Measurements from ENCODE around the gene YY1AP1.

DNA sequence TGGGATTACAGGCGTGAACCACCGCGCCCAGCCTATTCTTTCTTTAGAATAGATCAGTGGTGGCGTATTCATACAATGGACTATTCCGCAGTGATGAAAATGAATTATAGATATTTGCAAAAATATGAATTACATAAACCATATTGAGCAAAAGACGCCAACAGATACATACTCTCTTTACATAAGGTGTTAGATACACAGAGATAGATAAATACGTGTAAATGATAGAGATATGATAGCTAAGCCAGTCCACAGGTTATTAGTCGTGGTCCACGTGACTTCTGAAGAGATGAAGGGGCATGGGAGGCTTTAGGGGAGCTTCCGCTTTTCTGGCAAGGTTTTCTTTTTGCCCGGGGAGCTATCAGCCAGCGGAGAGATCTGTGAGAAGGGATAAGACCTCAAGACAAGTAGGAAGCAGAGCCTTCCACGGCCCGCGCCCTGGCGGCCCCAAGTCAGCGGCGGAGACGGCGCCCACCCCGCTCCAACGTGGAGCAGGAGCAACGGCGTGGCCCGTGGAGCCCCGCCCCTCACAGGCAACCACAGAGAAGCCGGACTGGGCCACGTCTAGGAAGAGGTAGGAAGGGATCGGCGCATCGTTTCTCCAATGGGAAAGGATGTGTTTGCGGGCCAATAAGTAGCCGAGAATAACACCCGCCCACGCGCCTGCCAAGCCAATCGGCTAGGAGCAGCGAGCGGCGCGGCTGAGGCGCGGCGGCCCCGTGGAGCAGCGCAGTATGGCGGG is 78.9 kb downstream of the YY1AP1 start, which contains the start of gene MSTO1:
- TF ChIP-seq, protein P1, sequence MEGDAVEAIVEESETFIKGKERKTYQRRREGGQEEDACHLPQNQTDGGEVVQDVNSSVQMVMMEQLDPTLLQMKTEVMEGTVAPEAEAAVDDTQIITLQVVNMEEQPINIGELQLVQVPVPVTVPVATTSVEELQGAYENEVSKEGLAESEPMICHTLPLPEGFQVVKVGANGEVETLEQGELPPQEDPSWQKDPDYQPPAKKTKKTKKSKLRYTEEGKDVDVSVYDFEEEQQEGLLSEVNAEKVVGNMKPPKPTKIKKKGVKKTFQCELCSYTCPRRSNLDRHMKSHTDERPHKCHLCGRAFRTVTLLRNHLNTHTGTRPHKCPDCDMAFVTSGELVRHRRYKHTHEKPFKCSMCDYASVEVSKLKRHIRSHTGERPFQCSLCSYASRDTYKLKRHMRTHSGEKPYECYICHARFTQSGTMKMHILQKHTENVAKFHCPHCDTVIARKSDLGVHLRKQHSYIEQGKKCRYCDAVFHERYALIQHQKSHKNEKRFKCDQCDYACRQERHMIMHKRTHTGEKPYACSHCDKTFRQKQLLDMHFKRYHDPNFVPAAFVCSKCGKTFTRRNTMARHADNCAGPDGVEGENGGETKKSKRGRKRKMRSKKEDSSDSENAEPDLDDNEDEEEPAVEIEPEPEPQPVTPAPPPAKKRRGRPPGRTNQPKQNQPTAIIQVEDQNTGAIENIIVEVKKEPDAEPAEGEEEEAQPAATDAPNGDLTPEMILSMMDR (IDR thresholded peaks at IDR 0.05; ENCODE audit: poor library complexity), result no peak
- TF ChIP-seq EZH2 (IDR thresholded peaks at IDR 0.05; ENCODE audit: borderline replicate concordance) (no peak), EZH2phosphoT487 (IDR thresholded peaks at IDR 0.05; ENCODE audit: low read depth, severe bottlenecking, unreplicated experiment) (no peak)
